GM12878 (cell line): ENCODE measurements around the gene DTNA. TPM values are rescaled to one million over a fixed set of nuclear protein-coding genes. Genes with fewer than 3 reads are reported as not detected.

Source experiments
- ATAC-seq: fragments of 200-7000 bp; cut with Tn5 transposase; 3 replicates; pipeline ENCODE4 v1.9.1; 2020; ENCODE audit warnings: mild to moderate bottlenecking, moderate library complexity
- BruUV-seq: library from RNA; stranded (reverse); fragments of 400-500 nt; replicated peaks from 2 replicates; lab custom pipeline; 2021; lab: Mats Ljungman, UMichigan
- CTCF ChIA-PET: fragments of 300-600 bp; sonication (Branson Sonifier 250); formaldehyde crosslinking; extraction: SDS; loops from one replicate; lab custom pipeline; 2021; ENCODE audit warnings: inconsistent platforms; lab: Yijun Ruan, JAX
- POLR2A ChIA-PET: fragments of 350-600 bp; formaldehyde crosslinking; extraction: SDS; loops from one replicate; lab custom pipeline; 2021; ENCODE audit warnings: inconsistent platforms; lab: Charles Lee
- RAD21 ChIA-PET: fragments of 300-600 bp; sonication (Branson Sonifier 250); formaldehyde crosslinking; loops from one replicate; lab custom pipeline; 2023; ENCODE audit warnings: antibody characterized with exemption; ENCODE audit not compliant: unreplicated experiment; lab: Charles Lee
- SMC1A ChIA-PET: fragments of 300-600 bp; sonication (Branson Sonifier 250); formaldehyde crosslinking; loops from one replicate; lab custom pipeline; 2023; ENCODE audit not compliant: unreplicated experiment, uncharacterized antibody; lab: Charles Lee
- DNase-seq: peaks from one replicate; pipeline ENCODE4 v3.0.0-alpha.2; 2011; ENCODE audit warnings: low read depth, low spot score
- FAIRE-seq: peaks from 3 replicates; lab custom pipeline; 2011; peaks lifted over from hg19 to GRCh38; lab: Jason Lieb, UNC
- H2AFZ ChIP-seq: 2 replicates; pipeline ENCODE4 v1.6.0; 2011; ENCODE audit warnings: low read depth, low read length, control low read depth; ENCODE audit not compliant: control insufficient read depth
- H3K27ac ChIP-seq: 2 replicates; pipeline ENCODE4 v1.5.1; 2011; ENCODE audit warnings: control low read depth; ENCODE audit not compliant: control insufficient read depth, insufficient read depth
- H3K27me3 ChIP-seq, 2 experiments: replicated peaks in 1 of 2; 2 replicates each; pipeline versions ENCODE4 v1.6.0 to v1.6.1; 2011; ENCODE audit warnings: low read length in 1 of 2; ENCODE audit not compliant: control insufficient read depth in 2 of 2, insufficient read depth in 2 of 2
- H3K36me3 ChIP-seq, 2 experiments: 2 replicates each; pipeline ENCODE4 v1.5.1; 2011; ENCODE audit warnings: low read length in 1 of 2; ENCODE audit not compliant: control insufficient read depth in 2 of 2, insufficient read depth in 2 of 2
- H3K4me1 ChIP-seq: 2 replicates; pipeline ENCODE4 v1.6.1; 2011; ENCODE audit warnings: mild to moderate bottlenecking, low read length, moderate library complexity, mixed read lengths; ENCODE audit not compliant: control insufficient read depth, insufficient read depth
- H3K4me2 ChIP-seq: 2 replicates; pipeline ENCODE4 v1.6.0; 2011; ENCODE audit warnings: control low read depth; ENCODE audit not compliant: control insufficient read depth, insufficient read depth
- H3K4me3 ChIP-seq: fragments of 200-600 bp; sonication (generic); 2 replicates; pipeline ENCODE4 v1.5.1; 2016
- H3K79me2 ChIP-seq: 2 replicates; pipeline ENCODE4 v1.6.0; 2011; ENCODE audit warnings: low read length; ENCODE audit not compliant: control insufficient read depth, insufficient read depth
- H3K9ac ChIP-seq: 2 replicates; pipeline ENCODE4 v1.8.0; 2011; ENCODE audit warnings: low read length, control low read depth, mixed read lengths; ENCODE audit not compliant: control insufficient read depth, insufficient read depth
- H3K9me3 ChIP-seq: replicated peaks from 3 replicates; pipeline ENCODE4 v1.5.1; 2011; ENCODE audit warnings: mild to moderate bottlenecking, low read length; ENCODE audit not compliant: control insufficient read depth, insufficient read depth
- H4K20me1 ChIP-seq: 2 replicates; pipeline ENCODE4 v1.6.0; 2011; ENCODE audit not compliant: control insufficient read depth, insufficient read depth
- BRCA1 ChIP-seq: IDR thresholded peaks from 2 replicates; pipeline ENCODE4 v1.6.1; 2011; ENCODE audit warnings: low read depth, low read length, improper control_type of control experiment
- EP300 ChIP-seq, 2 experiments: fragments of 150-350 bp in 1 of 2; IDR thresholded peaks; 2 replicates each; pipeline ENCODE4 v1.6.1; 2011 to 2012; ENCODE audit warnings: low read depth in 2 of 2, low read length in 2 of 2, borderline replicate concordance in 1 of 2, improper control_type of control experiment in 1 of 2, inconsistent platforms in 1 of 2; ENCODE audit not compliant: control insufficient read depth in 1 of 2
- GATAD2B ChIP-seq: fragments of 450-650 bp; conservative IDR thresholded peaks from 2 replicates; pipeline ENCODE4 v1.6.1; 2017; ENCODE audit warnings: low read depth, mild to moderate bottlenecking, moderate library complexity
- HDAC2 ChIP-seq: fragments of 200-600 bp; sonication (generic); IDR thresholded peaks from 2 replicates; pipeline ENCODE4 v1.6.1; 2017
- MAX ChIP-seq: IDR thresholded peaks from 2 replicates; pipeline ENCODE4 v1.6.1; 2012; ENCODE audit warnings: low read depth, low read length, improper control_type of control experiment
- PBX3 ChIP-seq: IDR thresholded peaks from 2 replicates; pipeline ENCODE4 v1.6.1; 2011; ENCODE audit warnings: mild to moderate bottlenecking, low read depth, low read length, moderate library complexity; ENCODE audit not compliant: insufficient replicate concordance
- PKNOX1 ChIP-seq: fragments of 450-650 bp; IDR thresholded peaks from 2 replicates; pipeline ENCODE4 v1.6.1; 2016; ENCODE audit warnings: mild to moderate bottlenecking
- POLR2AphosphoS2 ChIP-seq: IDR thresholded peaks from 2 replicates; pipeline ENCODE4 v1.6.1; 2011; ENCODE audit warnings: low read depth, mild to moderate bottlenecking, low read length, improper control_type of control experiment, moderate library complexity
- PRDM15 ChIP-seq: fragments of 450-650 bp; formaldehyde crosslinking; IDR thresholded peaks from 2 replicates; pipeline ENCODE4 v1.4.0; 2020; ENCODE audit warnings: mild to moderate bottlenecking, moderate library complexity
- RBBP5 ChIP-seq: fragments of 200-600 bp; sonication (generic); conservative IDR thresholded peaks from 2 replicates; pipeline ENCODE4 v1.6.1; 2016
- RUNX3 ChIP-seq: IDR thresholded peaks from 2 replicates; pipeline ENCODE4 v1.6.1; 2012; ENCODE audit warnings: low read length, inconsistent platforms
- SMC3 ChIP-seq: IDR thresholded peaks from 2 replicates; pipeline ENCODE4 v1.6.1; 2011; ENCODE audit warnings: low read length, improper control_type of control experiment, borderline replicate concordance
- SREBF1 ChIP-seq: IDR thresholded peaks from 2 replicates; pipeline ENCODE4 v1.6.1; 2012; ENCODE audit warnings: mild to moderate bottlenecking, low read length
- WRNIP1 ChIP-seq: IDR thresholded peaks from 2 replicates; pipeline ENCODE4 v1.6.1; 2011; ENCODE audit warnings: low read depth, low read length, improper control_type of control experiment, borderline replicate concordance
- ZBTB11 ChIP-seq: fragments of 450-650 bp; formaldehyde crosslinking; IDR thresholded peaks from 2 replicates; pipeline ENCODE4 v1.5.0; 2022; ENCODE audit warnings: mild to moderate bottlenecking, missing genetic modification characterization
- WGBS: methylation state at CpG from one replicate; pipeline ENCODE4 v1.1.6; 2016; ENCODE audit warnings: low lambda C conversion rate; ENCODE audit not compliant: insufficient replicate concordance, insufficient coverage; ENCODE audit errors: missing lambda C conversion rate; 5-methylcytosine and 5-hydroxymethylcytosine counted together
- in situ Hi-C: fragments of 300-500 bp; cut with MboI; formaldehyde crosslinking; loops from 9 replicates; pipeline ENCODE4 v1.14.3; 2018; ENCODE audit warnings: mixed read lengths
- intact Hi-C: fragments of 100-400 bp; cut with micrococcal nuclease; formaldehyde crosslinking; loops from one replicate; pipeline ENCODE4 v1.14.2; 2022; ENCODE audit not compliant: unreplicated experiment
- polyA plus RNA-seq, 11 experiments: library from polyadenylated mRNA; depleted of rRNA in 4 of 11; unstranded in 6 of 11; stranded (reverse) in 5 of 11; fragments of >200 nt; fragmentation: Nextera tagmentation in 4 of 11; fragmentation: Illumina TruSeq in 1 of 11; extraction: Ambion mirVana in 4 of 11; extraction: Trizol in 1 of 11; gene quantifications; 1 replicate in 1 of 11; 2 replicates in 10 of 11; pipeline versions ENCODE4 v1.2.1 to v1.2.3, GENCODE V29; 2011 to 2016; ENCODE audit warnings: inconsistent platforms in 2 of 11, missing spikeins in 2 of 11, low read depth in 1 of 11
- total RNA-seq, 4 experiments: library from RNA; depleted of rRNA in 3 of 4; stranded (reverse); fragments of >200 nt in 3 of 4; fragmentation: Illumina TruSeq in 1 of 4; extraction: Trizol in 1 of 4; gene quantifications; 2 replicates each; pipeline versions ENCODE4 v1.2.1 to v1.2.3, GENCODE V29; 2013 to 2021

The DTNA gene
- total and polyA plus RNA-seq, 10 of the 15 experiments (the other 5 are each of a cell fraction or from before 2014, with no cell fraction given): 0.26 to 8.6 (median 0.53) TPM

- no peaks in the 10 kb centered on the region for H4K20me1 ChIP-seq
- H3K4me2 ChIP-seq: no peak overlapping the region
- in situ Hi-C loops: no loop called here
- ChIA-PET POLR2A (no interaction called here), RAD21 (interaction anchor here (1.6 kb wide), 1 partner anchor 32 kb away, joined by 5 read pairs; no protein-coding TSS in a partner anchor), CTCF (interaction anchor here (1.3 to 1.4 kb wide), 2 partner anchors 8 to 24 kb away, joined by 3 read pairs; no protein-coding TSS in a partner anchor), SMC1A (interaction anchor here (1.2 to 2.5 kb wide), 3 partner anchors 8 to 90 kb away, joined by 3 to 5 read pairs (median 5); no protein-coding TSS in a partner anchor)
- no peak overlapping the region for H3K27ac ChIP-seq
- no peak for ATAC-seq
- no peaks in the 10 kb centered on the region for H3K9me3 ChIP-seq
- DNase-seq: no peak
- WGBS: 22% methylated on average over 1 of the region's 1 CpG
- H3K9ac ChIP-seq: no peak overlapping the region
- H2AFZ ChIP-seq: no peak overlapping the region
- H3K27me3 ChIP-seq: no peaks in the 10 kb centered on the region
- H3K79me2 ChIP-seq: no peaks in the 10 kb centered on the region
- H3K4me3 ChIP-seq: no peak overlapping the region
- no TSS peak for BruUV-seq
- H3K4me1 ChIP-seq: no peaks in the 10 kb centered on the region
- FAIRE-seq: no peak
- TF ChIP-seq EP300 (IDR thresholded peaks at IDR 0.05; ENCODE audit: borderline replicate concordance in 1 of 2, control insufficient read depth in 1 of 2, low read depth in 2 of 2, low read length in 2 of 2): no peak
- no peak for TF ChIP-seq RUNX3
- no peak for TF ChIP-seq SMC3
- no peak for TF ChIP-seq SREBF1
- TF ChIP-seq POLR2AphosphoS2: no peak
- TF ChIP-seq WRNIP1: no peak
- TF ChIP-seq RBBP5: no peak
- TF ChIP-seq ZBTB11 (CRISPR knock-in tag): no peak
- TF ChIP-seq PRDM15: no peak
- TF ChIP-seq PBX3: no peak
- no peak for TF ChIP-seq GATAD2B
- no peak for TF ChIP-seq PKNOX1
- no peak for TF ChIP-seq HDAC2
- no peak for TF ChIP-seq BRCA1
- TF ChIP-seq MAX: no peak
- no peaks in the 10 kb centered on the region for H3K36me3 ChIP-seq
- intact Hi-C loops: no loop called here
These were observed 42.0 kb downstream of the DTNA start for GRCh38 chr18:34752056-34752455.
